Right forelimb (tissue), 1 donor: ENCODE results near the gene SHISA6.

Source experiments
- DNase-seq: peaks from one replicate; pipeline ENCODE4 v3.0.0-alpha.2; 2018

Gene SHISA6

DNA sequence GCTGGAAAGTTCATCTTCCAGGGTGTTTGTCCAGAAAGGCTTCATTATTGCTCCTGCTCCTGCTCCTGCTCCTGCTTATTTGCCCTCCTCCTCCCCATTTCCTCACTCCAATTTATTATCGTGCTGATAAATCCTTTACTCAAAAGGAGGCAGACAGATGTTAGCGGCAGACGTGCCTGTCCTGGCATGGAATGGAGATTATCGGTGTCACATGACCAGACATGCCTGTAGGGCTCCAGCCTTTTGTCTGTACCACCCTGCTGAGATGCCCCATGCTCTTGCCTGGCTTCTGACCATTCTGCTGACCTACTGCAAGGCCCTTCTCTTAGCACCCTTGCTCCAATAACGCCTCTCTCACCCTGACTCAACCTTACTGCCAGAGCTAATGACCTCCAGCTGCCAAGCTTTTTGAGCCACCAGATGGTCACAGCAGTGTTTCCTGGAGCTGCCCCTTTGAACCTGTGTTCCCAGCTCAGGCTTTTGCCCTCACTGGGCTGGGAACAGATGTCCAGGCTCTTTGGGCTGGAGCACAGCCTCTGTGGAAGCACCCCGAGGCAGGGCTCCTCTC is 370.1 kb downstream of the SHISA6 start:
- DNase-seq = no peak

DNA sequence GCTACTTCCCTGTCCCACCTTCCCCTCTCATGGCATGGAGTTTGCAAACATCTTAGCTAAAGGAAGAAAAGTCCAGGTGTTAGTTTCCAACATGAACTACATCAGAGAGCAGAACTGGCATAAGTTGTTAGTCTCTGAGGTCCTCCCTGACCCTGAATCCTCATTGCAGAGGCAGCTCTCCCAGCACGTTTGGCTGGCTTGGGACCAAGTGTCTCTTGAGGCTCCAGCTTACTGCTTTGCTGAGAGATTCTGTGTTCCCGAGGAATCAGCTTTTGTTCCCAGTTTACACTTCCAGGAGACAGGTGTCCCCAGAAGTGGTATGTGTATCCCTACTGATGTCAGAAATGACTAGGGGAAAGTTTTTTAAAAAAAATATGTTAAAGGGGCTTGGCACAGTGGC is 371.9 kb downstream of the SHISA6 start:
- DNase-seq = no peak
